Measurements from ENCODE around the gene TNFRSF18.

The TNFRSF18 gene

DNA sequence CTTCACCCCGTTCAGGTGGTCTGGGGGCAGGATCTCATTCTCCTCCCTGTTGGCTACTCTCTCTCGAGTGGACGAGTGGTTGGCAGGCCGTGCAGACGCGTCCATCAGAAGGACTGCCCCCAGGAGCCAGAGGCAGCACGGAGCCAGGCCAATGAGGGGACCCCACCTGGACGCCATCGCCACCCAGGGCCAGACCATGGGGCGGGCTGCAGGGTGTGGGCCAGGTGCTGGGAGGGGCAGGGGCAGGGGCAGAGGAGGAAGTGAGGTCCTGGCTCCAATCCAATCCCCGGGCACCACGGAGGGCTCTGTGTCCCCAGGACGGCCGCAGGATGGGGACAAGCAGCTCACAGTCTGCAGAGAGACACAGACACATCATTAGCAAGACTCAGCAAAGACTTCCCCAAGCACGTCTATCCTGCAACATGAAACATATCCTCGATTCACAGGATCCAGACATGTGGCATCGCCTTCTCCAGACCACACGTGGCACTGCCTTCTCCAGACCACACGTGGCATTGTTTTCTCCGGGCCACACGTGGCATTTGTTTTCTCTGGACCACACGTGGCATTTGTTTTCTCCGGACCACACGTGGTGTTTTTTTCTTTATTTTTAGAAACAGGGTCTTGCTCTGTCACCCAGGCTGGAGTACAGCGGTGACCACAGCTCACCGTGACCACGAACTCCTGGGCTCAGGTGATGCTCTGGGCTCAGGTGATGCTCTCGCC is 22.4 kb upstream of the TNFRSF18 start:
- H3K9ac ChIP-seq (ENCODE audit: low read length) = no peak overlapping the region
- H3K27ac ChIP-seq (ENCODE audit: low read length) = no peak overlapping the region
- H3K79me2 ChIP-seq (ENCODE audit: low read length) = peaks cover 75% of the 10 kb centered on the region
- TF ChIP-seq, protein P1, sequence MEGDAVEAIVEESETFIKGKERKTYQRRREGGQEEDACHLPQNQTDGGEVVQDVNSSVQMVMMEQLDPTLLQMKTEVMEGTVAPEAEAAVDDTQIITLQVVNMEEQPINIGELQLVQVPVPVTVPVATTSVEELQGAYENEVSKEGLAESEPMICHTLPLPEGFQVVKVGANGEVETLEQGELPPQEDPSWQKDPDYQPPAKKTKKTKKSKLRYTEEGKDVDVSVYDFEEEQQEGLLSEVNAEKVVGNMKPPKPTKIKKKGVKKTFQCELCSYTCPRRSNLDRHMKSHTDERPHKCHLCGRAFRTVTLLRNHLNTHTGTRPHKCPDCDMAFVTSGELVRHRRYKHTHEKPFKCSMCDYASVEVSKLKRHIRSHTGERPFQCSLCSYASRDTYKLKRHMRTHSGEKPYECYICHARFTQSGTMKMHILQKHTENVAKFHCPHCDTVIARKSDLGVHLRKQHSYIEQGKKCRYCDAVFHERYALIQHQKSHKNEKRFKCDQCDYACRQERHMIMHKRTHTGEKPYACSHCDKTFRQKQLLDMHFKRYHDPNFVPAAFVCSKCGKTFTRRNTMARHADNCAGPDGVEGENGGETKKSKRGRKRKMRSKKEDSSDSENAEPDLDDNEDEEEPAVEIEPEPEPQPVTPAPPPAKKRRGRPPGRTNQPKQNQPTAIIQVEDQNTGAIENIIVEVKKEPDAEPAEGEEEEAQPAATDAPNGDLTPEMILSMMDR (IDR thresholded peaks at IDR 0.05; ENCODE audit: low read length) = no peak
- TF ChIP-seq EZH2 (optimal IDR thresholded peaks at IDR 0.05; ENCODE audit: low read depth, low read length) (no peak), EZH2phosphoT487 (IDR thresholded peaks at IDR 0.05; ENCODE audit: low read length) (no peak)
- no peak overlapping the region for H3K4me2 ChIP-seq (ENCODE audit: low read depth, low read length)
- no peak overlapping the region for H3K4me3 ChIP-seq (ENCODE audit: low read length)
- no peak overlapping the region for H2AFZ ChIP-seq (ENCODE audit: low read length)
- no peaks in the 10 kb centered on the region for H3K9me3 ChIP-seq (replicated peaks; ENCODE audit: insufficient read depth, low read length)
- no peaks in the 10 kb centered on the region for H3K9me2 ChIP-seq (replicated peaks; ENCODE audit: insufficient read depth, low read length)
- H3F3A ChIP-seq (ENCODE audit: insufficient read depth, low read length) = no peaks in the 10 kb centered on the region
- H4K20me1 ChIP-seq (ENCODE audit: insufficient read depth, low read length) = no peaks in the 10 kb centered on the region
- DNase-seq = no peak
- peaks cover 5% of the 10 kb centered on the region; the same call in 1 of the 2 replicates for H3K36me3 ChIP-seq (replicated peaks; ENCODE audit: insufficient read depth, low read length)
- H3K4me1 ChIP-seq (ENCODE audit: low read length) = 0 out of 2 replicates have a peak, but pooled peaks cover 3% of the 10 kb centered on the region
- no peaks in the 10 kb centered on the region for H3K27me3 ChIP-seq (replicated peaks; ENCODE audit: insufficient read depth, low read length)

DNA sequence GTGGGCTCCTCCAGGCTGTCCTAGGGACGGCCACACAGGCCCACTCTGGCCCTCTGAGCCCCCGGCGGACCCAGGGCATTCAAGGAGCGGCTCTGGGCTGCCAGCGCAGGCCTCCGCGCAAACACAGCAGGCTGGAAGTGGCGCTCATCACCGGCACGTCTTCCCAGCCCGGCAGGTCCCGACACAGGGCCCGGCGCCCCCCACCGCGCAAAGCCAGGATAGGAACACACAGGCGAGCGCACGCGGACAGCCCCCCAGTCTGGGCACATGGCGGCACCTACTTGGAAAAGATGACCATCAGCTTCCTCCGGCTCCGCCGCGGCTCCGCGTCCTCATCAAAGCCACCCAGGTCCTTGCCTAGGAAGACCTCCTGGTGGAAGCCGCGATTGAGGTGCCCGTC is 21.8 kb upstream of the TNFRSF18 start:
- Histone ChIP-seq H3K27ac (ENCODE audit: low read length) (no peak overlapping the region), H3K9ac (ENCODE audit: low read length) (no peak overlapping the region), H2AFZ (ENCODE audit: low read length) (no peak overlapping the region), H3K36me3 (replicated peaks; ENCODE audit: insufficient read depth, low read length) (peaks cover 7% of the 10 kb centered on the region), H3K27me3 (replicated peaks; ENCODE audit: insufficient read depth, low read length) (no peaks in the 10 kb centered on the region), H4K20me1 (ENCODE audit: insufficient read depth, low read length) (no peaks in the 10 kb centered on the region), H3K9me2 (replicated peaks; ENCODE audit: insufficient read depth, low read length) (no peaks in the 10 kb centered on the region), H3K4me2 (ENCODE audit: low read depth, low read length) (no peak overlapping the region), H3K9me3 (replicated peaks; ENCODE audit: insufficient read depth, low read length) (no peaks in the 10 kb centered on the region), H3F3A (ENCODE audit: insufficient read depth, low read length) (no peaks in the 10 kb centered on the region), H3K79me2 (ENCODE audit: low read length) (peaks cover 75% of the 10 kb centered on the region), H3K4me1 (ENCODE audit: low read length) (0 out of 2 replicates have a peak, but pooled peaks cover 3% of the 10 kb centered on the region), H3K4me3 (ENCODE audit: low read length) (no peak overlapping the region)
- TF ChIP-seq EZH2phosphoT487 (IDR thresholded peaks at IDR 0.05; ENCODE audit: low read length) = no peak
- TF ChIP-seq EZH2 (optimal IDR thresholded peaks at IDR 0.05; ENCODE audit: low read depth, low read length) = no peak
- TF ChIP-seq, protein P1 (IDR thresholded peaks at IDR 0.05; ENCODE audit: low read length) = no peak
- no peak for DNase-seq

DNA sequence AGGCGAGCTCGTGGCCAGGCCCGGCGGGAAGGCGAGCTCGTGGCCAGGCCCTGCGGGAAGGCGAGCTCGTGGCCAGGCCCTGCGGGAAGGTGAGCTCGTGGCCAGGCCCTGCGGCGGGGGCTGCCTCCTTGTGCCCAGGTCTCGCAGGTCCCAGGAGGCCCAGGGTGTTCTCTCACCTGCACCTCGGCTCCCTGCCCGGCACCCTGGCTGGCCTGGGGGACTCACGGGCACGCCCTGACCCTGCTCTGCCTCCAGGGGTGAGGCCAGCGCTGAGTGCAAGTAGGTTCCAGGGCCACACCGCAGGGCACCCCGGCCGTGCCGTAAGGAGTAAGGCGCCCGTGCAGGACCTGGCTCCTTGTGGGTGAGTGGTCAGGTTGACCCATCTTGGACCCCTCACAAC is 21.0 kb upstream of the TNFRSF18 start:
- H3K4me3 ChIP-seq (ENCODE audit: low read length) = no peak overlapping the region
- H3K36me3 ChIP-seq (replicated peaks; ENCODE audit: insufficient read depth, low read length) = peaks cover 12% of the 10 kb centered on the region

More for the DNA sequence above, 21.0 kb upstream of the TNFRSF18 start:
- H3K9me2 ChIP-seq (replicated peaks; ENCODE audit: insufficient read depth, low read length) = no peaks in the 10 kb centered on the region
- no peaks in the 10 kb centered on the region for H4K20me1 ChIP-seq (ENCODE audit: insufficient read depth, low read length)
- H3K27ac ChIP-seq (ENCODE audit: low read length) = no peak overlapping the region
- H3K79me2 ChIP-seq (ENCODE audit: low read length) = peaks cover 71% of the 10 kb centered on the region
- no peak overlapping the region for H3K9ac ChIP-seq (ENCODE audit: low read length)
- H3K27me3 ChIP-seq (replicated peaks; ENCODE audit: insufficient read depth, low read length) = no peaks in the 10 kb centered on the region
- H3K9me3 ChIP-seq (replicated peaks; ENCODE audit: insufficient read depth, low read length) = no peaks in the 10 kb centered on the region
- TF ChIP-seq, protein P1 (IDR thresholded peaks at IDR 0.05; ENCODE audit: low read length) = no peak
- TF ChIP-seq EZH2phosphoT487 (IDR thresholded peaks at IDR 0.05; ENCODE audit: low read length) (no peak), EZH2 (optimal IDR thresholded peaks at IDR 0.05; ENCODE audit: low read depth, low read length) (no peak)
- H3K4me1 ChIP-seq (ENCODE audit: low read length) = 0 out of 2 replicates have a peak, but pooled peaks cover 3% of the 10 kb centered on the region
- no peak overlapping the region for H2AFZ ChIP-seq (ENCODE audit: low read length)
- H3K4me2 ChIP-seq (ENCODE audit: low read depth, low read length) = no peak overlapping the region
- no peak for DNase-seq
- no peaks in the 10 kb centered on the region for H3F3A ChIP-seq (ENCODE audit: insufficient read depth, low read length)
